DMS53 (cell line): ENCODE data around the gene TRERF1.
A peak's percentile ranks its signal among the peaks of the same experiment; 100 is the strongest.
"Not testable (repeated sequence)": the region's sequence is repeated elsewhere in the genome, so short reads cannot be mapped to it uniquely, and the experiment has no call there.

Source experiments
- DNase-seq: peaks from one replicate; lab custom pipeline; 2025; lab: John Stamatoyannopoulos, UW

TRERF1 gene

GRCh38 chr6:42449917-42450476, 1.7 kb downstream of the TRERF1 start:
- DNase-seq = no peak

GRCh38 chr6:42448927-42449659, 2.6 kb downstream of the TRERF1 start:
- no peak for DNase-seq

- DNase-seq = no peak
Observed at GRCh38 chr6:42448391-42448790, 3.3 kb downstream of the TRERF1 start.

- no peak for DNase-seq
Observed at GRCh38 chr6:42446996-42447395, 4.7 kb downstream of the TRERF1 start.

- DNase-seq = no peak
Observed at GRCh38 chr6:42446370-42446769, 5.4 kb downstream of the TRERF1 start.

- DNase-seq = not testable (repeated sequence)
Observed at GRCh38 chr6:42445955-42446354, 5.8 kb downstream of the TRERF1 start.

- no peak for DNase-seq
Observed at GRCh38 chr6:42443312-42444060, 8.2 kb downstream of the TRERF1 start.

- DNase-seq = no peak
Observed at GRCh38 chr6:42441697-42442081, 10.0 kb downstream of the TRERF1 start.

- no peak for DNase-seq
Observed at GRCh38 chr6:42440778-42441696, 10.7 kb downstream of the TRERF1 start.

- DNase-seq = no peak
Observed at GRCh38 chr6:42440027-42440426, 11.7 kb downstream of the TRERF1 start.

- no peak for DNase-seq
Observed at GRCh38 chr6:42436825-42437224, 14.9 kb downstream of the TRERF1 start.

GRCh38 chr6:42434237-42434636, 17.5 kb downstream of the TRERF1 start:
- peak; percentile 14 for DNase-seq

GRCh38 chr6:42433409-42433808, 18.3 kb downstream of the TRERF1 start:
- no peak for DNase-seq

- no peak for DNase-seq
Observed at GRCh38 chr6:42431877-42432276, 19.8 kb downstream of the TRERF1 start.

GRCh38 chr6:42431356-42431755, 20.4 kb downstream of the TRERF1 start:
- no peak for DNase-seq

GRCh38 chr6:42429836-42430235, 21.9 kb downstream of the TRERF1 start:
- no peak for DNase-seq

GRCh38 chr6:42429042-42429585, 22.6 kb downstream of the TRERF1 start:
- DNase-seq = no peak

GRCh38 chr6:42428326-42429041, 23.2 kb downstream of the TRERF1 start:
- no peak for DNase-seq

GRCh38 chr6:42427871-42428270, 23.9 kb downstream of the TRERF1 start:
- no peak for DNase-seq

GRCh38 chr6:42426191-42426590, 25.5 kb downstream of the TRERF1 start:
- DNase-seq = no peak

- peak; percentile 27 for DNase-seq
Observed at GRCh38 chr6:42424906-42425474, 26.7 kb downstream of the TRERF1 start.
